ENCODE data around the gene NDUFB1. TPM values are rescaled to one million over a fixed set of nuclear protein-coding genes. Genes with fewer than 3 reads are reported as not detected.

The NDUFB1 gene
- total and polyA plus RNA-seq, 2 of the 13 experiments (the other 11 are each of a cell fraction or from before 2014, with no cell fraction given): 181 to 281 TPM

GRCh38 chr14:92161521-92161920, 40.0 kb upstream of the NDUFB1 start:
- Histone ChIP-seq H3K4me1 (ENCODE audit: insufficient read depth, low read length) (no peaks in the 10 kb centered on the region), H3K4me2 (ENCODE audit: low read depth, low read length) (no peak overlapping the region), H3K9ac (ENCODE audit: insufficient read depth, low read depth, low read length) (no peak overlapping the region), H3K4me3 (replicated peaks in 1 of 3; ENCODE audit: insufficient read depth in 1 of 3, low read depth in 2 of 3, low read length in 3 of 3) (no peak overlapping the region), H3K36me3 (replicated peaks in 1 of 2; ENCODE audit: control insufficient read depth in 1 of 2, insufficient read depth in 2 of 2, low read length in 2 of 2) (peaks cover 21 to 59% of the 10 kb centered on the region in 2 experiments), H3K79me2 (ENCODE audit: insufficient read depth, low read length) (no peaks in the 10 kb centered on the region), H4K20me1 (ENCODE audit: insufficient read depth, low read length) (no peaks in the 10 kb centered on the region), H3K27ac (ENCODE audit: extremely low read length, insufficient read depth, low read length) (no peak overlapping the region), H3K9me3 (ENCODE audit: low read length) (0 out of 2 replicates have a peak, but pooled peaks cover 4% of the 10 kb centered on the region), H2AFZ (ENCODE audit: low read length) (no peak overlapping the region), H3K27me3 (ENCODE audit: control insufficient read depth in 1 of 2, insufficient read depth in 2 of 2, low read length in 2 of 2) (no peaks in the 10 kb centered on the region)
- 96% methylated on average over 3 of the region's 3 CpGs for WGBS (ENCODE audit: low lambda C conversion rate)
- ATAC-seq (no peak), FAIRE-seq (no peak), DNase-seq (ENCODE audit: low spot score) (no peak)
- no peak for TF ChIP-seq CREBL2 (CRISPR knock-in tag; IDR thresholded peaks at IDR 0.05; ENCODE audit: borderline replicate concordance)
- no peak for TF ChIP-seq MYNN (CRISPR knock-in tag; IDR thresholded peaks at IDR 0.05; ENCODE audit: low read depth)
- TF ChIP-seq U2AF2 (IDR thresholded peaks at IDR 0.05; ENCODE audit: low read depth, low read length): no peak
- TF ChIP-seq TIGD3 (CRISPR knock-in tag; IDR thresholded peaks at IDR 0.05; ENCODE audit: borderline replicate concordance): no peak
- TF ChIP-seq ZNF512B (CRISPR knock-in tag; IDR thresholded peaks at IDR 0.05; ENCODE audit: borderline replicate concordance): no peak
- no peak for TF ChIP-seq ZFYVE20 (CRISPR knock-in tag; IDR thresholded peaks at IDR 0.05; ENCODE audit: borderline replicate concordance, low read depth)
- no peak for TF ChIP-seq NONO (IDR thresholded peaks at IDR 0.05)
- no peak for TF ChIP-seq NONO (CRISPR knock-in tag; conservative IDR thresholded peaks at IDR 0.05)
- TF ChIP-seq DDIT3 (CRISPR knock-in tag; IDR thresholded peaks at IDR 0.05): no peak
- in situ Hi-C loops (cut with HindIII; ENCODE audit: extremely low pct_ligation_motif_present, low pct_unique_long_range_greater_than_20kb): no loop called here
- BruUV-seq (replicated peaks): no TSS peak
- ChIA-PET CTCF (ENCODE audit: low intra/inter-chr PET ratio, low total read pairs) (no interaction called here), POLR2A (no interaction called here)
- intact Hi-C loops (cut with micrococcal nuclease; ENCODE audit: unreplicated experiment): no loop called here

Measured in HepG2 (cell line).